T-helper 1 cell treated with Interleukin-12 subunit alpha and Interleukin-12 subunit beta and Interleukin-4 antibody, amounts not matched to agents 30 ng/mL and 1 ng/mL, for 36 hours (primary cell): ENCODE results near the gene USP34. TPM values are rescaled to one million over a fixed set of nuclear protein-coding genes. Genes with fewer than 3 reads are reported as not detected.

Experiments used
- intact Hi-C: fragments of 100-400 bp; cut with micrococcal nuclease; formaldehyde crosslinking; loops from one replicate; pipeline ENCODE4 v1.15.1; 2024
- total RNA-seq: library from RNA; stranded (reverse); gene quantifications from 2 replicates; pipeline ENCODE4 v1.2.3, GENCODE V29; 2022

USP34 gene
- total RNA-seq, 1 donor from 2014 or later, result 117 TPM

- intact Hi-C loops, result no loop called here
These were observed 94.7 kb downstream of the USP34 start for GRCh38 chr2:61376211-61376610.

GRCh38 chr2:61371027-61371426 lies 99.9 kb downstream of the USP34 start:
- intact Hi-C loops, result no loop called here

GRCh38 chr2:61368687-61369665 lies 101.9 kb downstream of the USP34 start:
- intact Hi-C loops, result no loop called here

- intact Hi-C loops, result no loop called here
These were observed 103.7 kb downstream of the USP34 start for GRCh38 chr2:61367177-61367576.

- intact Hi-C loops, result no loop called here
These were observed 107.3 kb downstream of the USP34 start for GRCh38 chr2:61363580-61363979.

GRCh38 chr2:61362873-61363272 lies 108.0 kb downstream of the USP34 start:
- intact Hi-C loops, result no loop called here

GRCh38 chr2:61361068-61361467 lies 109.8 kb downstream of the USP34 start:
- intact Hi-C loops, result no loop called here

- intact Hi-C loops, result no loop called here
These were observed 111.8 kb downstream of the USP34 start for GRCh38 chr2:61359058-61359457.

- intact Hi-C loops, result no loop called here
These were observed 113.2 kb downstream of the USP34 start for GRCh38 chr2:61357681-61358080.

- intact Hi-C loops, result no loop called here
These were observed 113.9 kb downstream of the USP34 start for GRCh38 chr2:61356958-61357350.

GRCh38 chr2:61356261-61356957 lies 114.5 kb downstream of the USP34 start:
- intact Hi-C loops, result no loop called here

GRCh38 chr2:61354543-61355197 lies 116.2 kb downstream of the USP34 start:
- intact Hi-C loops, result no loop called here

GRCh38 chr2:61353909-61354308 lies 117.0 kb downstream of the USP34 start:
- intact Hi-C loops, result no loop called here

GRCh38 chr2:61350777-61351176 lies 120.1 kb downstream of the USP34 start:
- intact Hi-C loops, result no loop called here

GRCh38 chr2:61343141-61343540 lies 127.7 kb downstream of the USP34 start:
- intact Hi-C loops, result no loop called here

- intact Hi-C loops, result no loop called here
These were observed 130.6 kb downstream of the USP34 start for GRCh38 chr2:61340242-61340641.

- intact Hi-C loops, result no loop called here
These were observed 132.4 kb downstream of the USP34 start for GRCh38 chr2:61338447-61338846.

GRCh38 chr2:61335187-61335586 lies 135.7 kb downstream of the USP34 start:
- intact Hi-C loops, result no loop called here

- intact Hi-C loops, result no loop called here
These were observed 136.4 kb downstream of the USP34 start for GRCh38 chr2:61334466-61334865.

- intact Hi-C loops, result no loop called here
These were observed 142.1 kb downstream of the USP34 start for GRCh38 chr2:61328707-61329251.

- intact Hi-C loops, result no loop called here
These were observed 143.7 kb downstream of the USP34 start for GRCh38 chr2:61327173-61327572.

- intact Hi-C loops, result no loop called here
These were observed 144.5 kb downstream of the USP34 start for GRCh38 chr2:61326423-61326822.
